Muscle of back (tissue), 11 donors: ENCODE data around the gene RFT1. TPM values are rescaled to one million over a fixed set of nuclear protein-coding genes. Genes with fewer than 3 reads are reported as not detected.

Source experiments
- DNase-seq, 3 donors: peaks; one replicate each; pipeline versions ENCODE4 v3.0.0 to v3.0.0-alpha.2; 2013
- polyA plus RNA-seq, 10 donors: library from polyadenylated mRNA; unstranded; fragments of 120-200 nt; gene quantifications; one replicate each; pipeline ENCODE4 v1.2.1, GENCODE V29; 2013; ENCODE audit not compliant: insufficient read length in 10 of 10

Gene RFT1
- polyA plus RNA-seq, 10 donors = 9.5 to 15.7 (median 12.3) TPM

- no peak for DNase-seq
These were observed 38.0 kb downstream of the RFT1 start for GRCh38 chr3:53092216-53092615.

DNA sequence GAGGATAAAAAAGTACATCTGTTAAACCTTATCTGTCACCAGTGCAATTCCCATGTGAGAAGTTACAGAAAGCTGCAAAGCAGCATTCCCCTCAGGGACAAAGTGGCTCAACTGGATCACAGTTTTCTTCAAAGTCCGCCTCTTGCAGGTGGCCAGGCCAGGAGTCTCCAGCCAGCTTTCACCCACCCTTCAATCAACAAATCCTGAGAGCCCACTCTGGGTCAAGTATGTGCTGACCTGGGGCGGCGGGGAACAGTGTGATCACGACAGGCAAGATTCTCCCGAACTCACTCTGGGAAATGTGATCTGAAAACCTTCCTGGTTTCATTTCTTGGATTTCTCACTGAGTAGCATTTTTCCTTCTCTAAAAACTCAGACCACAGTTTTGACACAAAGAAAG is 39.2 kb downstream of the RFT1 start:
- no peak for DNase-seq

GRCh38 chr3:53089511-53089910 is 40.7 kb downstream of the RFT1 start:
- no peak for DNase-seq

DNA sequence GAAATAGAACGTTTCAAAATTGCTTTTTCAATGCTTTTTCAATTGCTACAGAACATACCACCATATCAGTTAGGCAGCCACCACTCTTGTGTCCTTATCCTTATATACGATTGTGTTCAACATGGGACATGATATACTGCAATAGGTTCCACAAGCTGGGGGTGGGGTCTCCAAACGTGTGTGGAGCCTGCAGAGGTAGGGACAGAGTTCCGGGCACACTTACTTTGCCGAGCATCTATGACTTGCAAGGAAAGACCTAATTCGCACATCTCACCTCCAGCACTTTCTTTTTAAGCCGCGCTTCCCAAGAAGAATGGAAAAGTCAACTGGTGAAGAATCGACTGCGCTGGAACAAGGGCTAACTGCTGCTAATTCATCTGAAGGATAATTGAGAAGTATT is 44.8 kb downstream of the RFT1 start:
- DNase-seq = no peak

- no peak for DNase-seq
These were observed 45.8 kb downstream of the RFT1 start for GRCh38 chr3:53084310-53085001.

GRCh38 chr3:53083949-53084309 is 46.3 kb downstream of the RFT1 start:
- no peak for DNase-seq

DNA sequence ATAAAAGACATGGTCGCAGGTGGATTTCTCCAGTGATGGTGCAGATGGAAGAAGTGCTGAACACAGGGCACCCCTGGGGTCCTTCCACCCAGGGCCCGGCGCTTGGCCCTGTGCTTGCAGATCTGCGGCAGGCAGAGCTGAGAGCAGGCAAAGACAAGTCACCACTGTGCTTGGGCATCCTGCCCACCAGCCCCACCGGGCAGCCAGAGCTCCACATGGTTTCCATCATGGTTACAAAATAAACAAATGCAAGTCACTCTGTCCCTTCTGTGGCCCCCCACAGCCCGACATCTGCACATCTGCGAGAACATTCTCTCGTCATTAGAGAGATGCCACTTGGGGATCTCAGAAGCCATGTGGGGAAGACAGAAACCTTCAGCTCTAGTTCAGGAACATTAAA is 46.7 kb downstream of the RFT1 start:
- peak; percentile 34 to 75 (median 39) for DNase-seq

DNA sequence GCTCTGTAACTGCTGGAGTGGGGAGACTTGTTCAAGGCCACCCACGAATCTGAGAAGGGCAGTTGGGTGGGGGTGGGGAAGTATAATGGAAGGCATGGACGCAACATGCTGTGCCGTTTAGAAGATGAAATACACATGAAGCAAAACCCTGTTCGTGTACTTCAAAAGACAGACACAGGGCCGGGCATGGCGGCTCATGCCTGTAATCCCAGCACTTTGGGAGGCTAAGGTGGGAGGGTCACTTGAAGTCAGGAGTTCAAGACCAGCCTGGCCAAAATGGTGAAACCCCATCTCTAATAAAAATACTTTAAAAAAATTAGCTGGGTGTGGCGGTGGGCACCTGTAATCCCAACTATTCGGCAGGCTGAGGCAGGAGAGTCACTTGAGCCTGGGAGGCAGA is 47.5 kb downstream of the RFT1 start:
- DNase-seq = no peak

- DNase-seq = no peak
These were observed 48.9 kb downstream of the RFT1 start for GRCh38 chr3:53081318-53081717.

DNA sequence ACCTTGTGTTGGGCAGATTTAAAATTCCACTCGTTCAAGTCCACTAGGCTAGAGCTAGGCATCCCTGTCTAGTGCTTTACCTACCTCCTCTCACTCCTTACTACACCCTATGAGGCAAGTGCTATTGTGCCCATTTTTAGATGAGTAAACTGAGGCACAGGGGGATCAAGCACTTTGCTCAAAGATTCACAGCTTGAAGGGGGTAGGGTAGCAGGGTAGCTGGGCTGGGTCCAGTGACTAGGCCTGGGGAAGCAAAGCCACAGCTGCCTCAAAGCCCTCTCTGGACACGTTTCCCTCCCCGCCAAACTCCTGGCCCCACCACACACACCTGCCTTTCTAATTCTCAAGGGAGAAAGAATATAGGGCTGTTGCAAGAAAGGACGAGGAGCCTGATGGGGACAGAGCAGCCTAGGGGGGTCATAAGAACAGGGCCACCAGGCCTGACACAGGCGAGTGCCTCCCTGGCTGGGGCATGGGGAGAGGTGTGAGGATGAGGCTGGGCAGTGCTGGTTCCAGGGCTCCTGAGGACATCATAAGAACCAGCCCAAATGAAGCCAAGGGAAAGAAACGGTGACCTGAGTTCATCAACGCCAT is 49.5 kb downstream of the RFT1 start:
- no peak for DNase-seq

- DNase-seq = no peak
These were observed 50.3 kb downstream of the RFT1 start for GRCh38 chr3:53079791-53080555.

- DNase-seq = no peak
These were observed 51.1 kb downstream of the RFT1 start for GRCh38 chr3:53079147-53079546.

GRCh38 chr3:53078656-53079055 is 51.6 kb downstream of the RFT1 start:
- DNase-seq = no peak

DNA sequence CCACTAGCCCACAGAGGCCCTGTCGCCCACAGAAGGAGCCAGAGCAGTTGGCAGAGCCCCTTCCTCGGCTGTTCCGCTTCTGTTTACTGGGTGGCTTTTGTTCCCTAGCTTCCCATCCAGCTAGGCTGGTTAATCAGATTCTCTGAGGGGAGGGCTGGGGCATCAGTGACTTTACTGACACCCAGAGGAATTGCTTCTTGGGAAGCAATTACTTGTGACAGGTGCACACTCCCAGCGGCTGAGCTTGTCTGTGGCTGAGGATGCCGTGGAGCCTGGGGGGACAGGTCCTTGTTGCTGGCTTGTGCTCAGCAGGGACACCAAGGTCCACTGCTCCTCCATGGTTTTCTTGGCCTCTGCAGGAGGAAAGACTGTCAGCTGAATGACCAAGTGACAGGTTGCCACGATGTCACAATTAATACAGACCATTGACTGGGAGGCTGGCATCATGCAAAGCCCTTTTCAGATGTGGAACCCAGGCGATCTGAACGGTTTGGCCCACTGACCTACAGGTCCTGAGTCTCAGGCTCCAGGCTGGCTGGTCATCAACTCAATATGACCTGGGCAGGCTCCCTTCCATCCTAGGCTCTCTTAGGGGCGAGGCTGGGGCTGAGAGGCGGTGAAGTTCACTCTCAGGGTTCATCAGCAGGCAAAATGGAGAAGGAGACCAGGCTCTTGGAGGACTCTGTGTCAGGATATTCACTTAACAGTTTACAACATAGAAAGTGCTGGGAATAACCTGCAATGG is 52.6 kb downstream of the RFT1 start:
- DNase-seq = no peak

DNA sequence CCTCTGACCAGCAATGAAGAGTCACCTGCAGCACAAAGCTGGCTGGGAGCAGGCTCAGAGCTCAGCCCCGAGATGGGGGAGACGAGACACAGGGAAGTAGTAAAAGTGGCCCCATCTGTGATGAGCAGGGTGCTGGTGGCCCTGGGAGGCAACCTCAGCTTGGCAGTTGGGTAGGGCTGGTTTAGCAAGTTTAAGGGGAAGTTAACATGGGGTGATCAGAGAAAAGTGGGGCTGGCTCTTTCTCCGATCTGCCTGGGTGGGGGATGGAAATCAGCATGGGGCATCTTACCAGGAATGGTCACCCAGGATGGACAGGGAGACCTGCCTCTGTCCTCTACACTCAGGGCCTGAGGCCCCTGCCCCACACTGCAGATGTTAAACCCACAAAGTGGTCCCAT is 54.5 kb downstream of the RFT1 start:
- no peak for DNase-seq

GRCh38 chr3:53074761-53075742 is 55.2 kb downstream of the RFT1 start:
- no peak for DNase-seq

DNA sequence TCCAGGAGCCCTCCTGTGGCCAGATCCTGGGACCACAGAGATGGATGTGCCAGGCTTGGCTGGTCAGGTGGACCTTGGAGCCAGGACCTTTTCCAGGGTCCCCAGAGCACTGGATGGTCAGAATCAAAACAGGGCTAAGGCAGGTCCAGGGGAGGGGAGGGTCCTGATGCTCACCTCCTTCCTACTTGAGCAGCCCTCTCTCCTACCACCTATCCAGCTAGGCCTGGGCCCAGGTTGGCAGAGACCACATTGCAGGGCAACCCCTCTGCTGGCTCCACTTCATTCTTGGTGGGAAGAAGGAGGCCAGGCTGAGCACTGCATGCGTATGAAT is 55.9 kb downstream of the RFT1 start:
- no peak for DNase-seq

GRCh38 chr3:53073553-53074365 is 56.5 kb downstream of the RFT1 start:
- DNase-seq = no peak

- DNase-seq = peak; percentile 61 to 87 (median 77)
These were observed 57.3 kb downstream of the RFT1 start for GRCh38 chr3:53072653-53073552.
